Esophagus squamous epithelium (tissue), 5 donors: Measurements from ENCODE around the gene RCSD1. TPM values are rescaled to one million over a fixed set of nuclear protein-coding genes. Genes with fewer than 3 reads are reported as not detected.
A peak's percentile ranks its signal among the peaks of the same experiment; 100 is the strongest.

Experiments
- DNase-seq: peaks from one replicate; lab custom pipeline; 2025; lab: John Stamatoyannopoulos, UW
- H3K27ac ChIP-seq, 4 donors: fragments of 200-600 bp; sonication (generic); one replicate each; pipeline ENCODE4 v1.5.1; 2016 to 2019; ENCODE audit warnings: mild to moderate bottlenecking in 1 of 4
- H3K27me3 ChIP-seq, 4 donors: fragments of 200-600 bp; sonication (generic); 1 replicate in 3 of 4; 2 replicates in 1 of 4; pipeline versions ENCODE4 v1.5.1 to v1.6.0; 2017 to 2021; ENCODE audit warnings: antibody characterized with exemption in 1 of 4
- H3K36me3 ChIP-seq, 3 donors: fragments of 200-600 bp; sonication (generic); one replicate each; pipeline ENCODE4 v1.5.1; 2016 to 2019
- H3K4me1 ChIP-seq, 3 donors: fragments of 200-600 bp; sonication (generic); one replicate each; pipeline ENCODE4 v1.5.1; 2017 to 2019
- H3K4me3 ChIP-seq, 4 donors: fragments of 200-600 bp; sonication (generic); 1 replicate in 3 of 4; 2 replicates in 1 of 4; pipeline ENCODE4 v1.5.1; 2016 to 2019; ENCODE audit warnings: mild to moderate bottlenecking in 2 of 4, moderate library complexity in 1 of 4
- H3K9me3 ChIP-seq, 3 donors: fragments of 200-600 bp; sonication (generic); one replicate each; pipeline ENCODE4 v1.5.1; 2016 to 2019
- CTCF ChIP-seq, 6 experiments: fragments of 450-650 bp in 4 of 6; fragments of 200-600 bp in 2 of 6; sonication (generic) in 2 of 6; IDR thresholded peaks; one replicate each; pipeline ENCODE4 v1.5.1; 2016 to 2019; ENCODE audit warnings: antibody characterized with exemption in 6 of 6, mild to moderate bottlenecking in 4 of 6, moderate library complexity in 4 of 6
- POLR2A ChIP-seq, 4 donors: fragments of 450-650 bp; IDR thresholded peaks; one replicate each; pipeline ENCODE4 v1.6.1; 2017; ENCODE audit warnings: antibody characterized with exemption in 4 of 4, mild to moderate bottlenecking in 4 of 4, moderate library complexity in 3 of 4
- WGBS, 2 donors: methylation state at CpG; one replicate each; pipeline ENCODE4 v1.1.5; 2018; 5-methylcytosine and 5-hydroxymethylcytosine counted together
- intact Hi-C: fragments of 100-400 bp; cut with DNase I; formaldehyde crosslinking; loops from one replicate; pipeline ENCODE4 v1.15.0; 2022
- total RNA-seq, 4 donors: library from RNA; depleted of rRNA; stranded (reverse); fragments of >200 nt; gene quantifications; one replicate each; pipeline ENCODE4 v1.1.0, GENCODE V29; 2016
- donor health status: DM: yes; HTN: yes; CAD: no.

Gene RCSD1
- 10 to 100 TPM in 1 of 4 donors, 1 to 10 TPM in 3; 1.2 to 17.7 (median 3.4) TPM for total RNA-seq

- H3K36me3 ChIP-seq = no peaks in the 10 kb centered on the region
- peak within 1 kb of the TSS; percentile 77 to 95 (median 86) for H3K27ac ChIP-seq
- H3K4me3 ChIP-seq = peak within 1 kb of the TSS; percentile 45 to 79 (median 61)
- H3K9me3 ChIP-seq = no peaks in the 10 kb centered on the region
- H3K27me3 ChIP-seq = peaks cover 0 to 27% (median 0%) of the 10 kb centered on the region in 4 donors
- intact Hi-C loops = no loop called here
- 15 to 23% methylated on average over 26 to 31 of the region's 62 CpGs for WGBS, 2 donors
- peak in 2 of 4 donors; percentile 24 to 69 for TF ChIP-seq POLR2A (IDR thresholded peaks at IDR 0.05)
- TF ChIP-seq CTCF (IDR thresholded peaks at IDR 0.05) = no peak
- H3K4me1 ChIP-seq = peaks cover 6 to 50% (median 10%) of the 10 kb centered on the region in 3 donors
- DNase-seq = no peak
Measured at GRCh38 chr1:167629681-167630567, at the start of gene RCSD1. Gene RCSD1, plus strand, starts transcription at chr1:167630232. Its CDS starts 192 bp downstream, at chr1:167630424.

- no peak for DNase-seq
- Histone ChIP-seq H3K27ac (no peak overlapping the region), H3K27me3 (no peaks in the 10 kb centered on the region), H3K4me3 (no peak overlapping the region), H3K9me3 (no peaks in the 10 kb centered on the region), H3K4me1 (no peaks in the 10 kb centered on the region), H3K36me3 (no peaks in the 10 kb centered on the region)
- no peak for TF ChIP-seq CTCF (IDR thresholded peaks at IDR 0.05)
- no peak for TF ChIP-seq POLR2A (IDR thresholded peaks at IDR 0.05)
- intact Hi-C loops = no loop called here
- WGBS, 2 donors = 70 to 86% methylated on average over 1 of the region's 1 CpG
Measured at GRCh38 chr1:167582064-167582463, 48.0 kb upstream of the RCSD1 start.

- no peaks in the 10 kb centered on the region for H3K4me1 ChIP-seq
- 92 to 100% methylated on average over 4 of the region's 4 CpGs for WGBS, 2 donors
- H3K27ac ChIP-seq = no peak overlapping the region
- H3K9me3 ChIP-seq = no peaks in the 10 kb centered on the region
- H3K36me3 ChIP-seq = no peaks in the 10 kb centered on the region
- intact Hi-C loops = no loop called here
- no peak for TF ChIP-seq POLR2A (IDR thresholded peaks at IDR 0.05)
- TF ChIP-seq CTCF (IDR thresholded peaks at IDR 0.05) = no peak
- no peak for DNase-seq
- no peaks in the 10 kb centered on the region for H3K27me3 ChIP-seq
- no peak overlapping the region for H3K4me3 ChIP-seq
Measured at GRCh38 chr1:167582722-167583121, 47.3 kb upstream of the RCSD1 start.

GRCh38 chr1:167584581-167584980, 45.5 kb upstream of the RCSD1 start:
- H3K27ac ChIP-seq = no peak overlapping the region
- H3K4me3 ChIP-seq = no peak overlapping the region
- no peaks in the 10 kb centered on the region for H3K9me3 ChIP-seq
- intact Hi-C loops = no loop called here
- DNase-seq = no peak
- H3K4me1 ChIP-seq = no peaks in the 10 kb centered on the region
- WGBS, 2 donors = 78 to 93% methylated on average over 3 of the region's 3 CpGs
- no peaks in the 10 kb centered on the region for H3K36me3 ChIP-seq
- TF ChIP-seq POLR2A (IDR thresholded peaks at IDR 0.05) (no peak), CTCF (IDR thresholded peaks at IDR 0.05) (no peak)
- H3K27me3 ChIP-seq = no peaks in the 10 kb centered on the region

- DNase-seq = no peak
- H3K36me3 ChIP-seq = no peaks in the 10 kb centered on the region
- TF ChIP-seq POLR2A (IDR thresholded peaks at IDR 0.05) (no peak), CTCF (IDR thresholded peaks at IDR 0.05) (no peak)
- no peaks in the 10 kb centered on the region for H3K9me3 ChIP-seq
- 94 to 100% methylated on average over 2 of the region's 2 CpGs for WGBS, 2 donors
- no peak overlapping the region for H3K4me3 ChIP-seq
- H3K4me1 ChIP-seq = no peaks in the 10 kb centered on the region
- no peaks in the 10 kb centered on the region for H3K27me3 ChIP-seq
- H3K27ac ChIP-seq = no peak overlapping the region
- intact Hi-C loops = no loop called here
Measured at GRCh38 chr1:167587342-167587741, 42.7 kb upstream of the RCSD1 start.
